Measurements from ENCODE around the gene JUND.

Gene JUND

DNA sequence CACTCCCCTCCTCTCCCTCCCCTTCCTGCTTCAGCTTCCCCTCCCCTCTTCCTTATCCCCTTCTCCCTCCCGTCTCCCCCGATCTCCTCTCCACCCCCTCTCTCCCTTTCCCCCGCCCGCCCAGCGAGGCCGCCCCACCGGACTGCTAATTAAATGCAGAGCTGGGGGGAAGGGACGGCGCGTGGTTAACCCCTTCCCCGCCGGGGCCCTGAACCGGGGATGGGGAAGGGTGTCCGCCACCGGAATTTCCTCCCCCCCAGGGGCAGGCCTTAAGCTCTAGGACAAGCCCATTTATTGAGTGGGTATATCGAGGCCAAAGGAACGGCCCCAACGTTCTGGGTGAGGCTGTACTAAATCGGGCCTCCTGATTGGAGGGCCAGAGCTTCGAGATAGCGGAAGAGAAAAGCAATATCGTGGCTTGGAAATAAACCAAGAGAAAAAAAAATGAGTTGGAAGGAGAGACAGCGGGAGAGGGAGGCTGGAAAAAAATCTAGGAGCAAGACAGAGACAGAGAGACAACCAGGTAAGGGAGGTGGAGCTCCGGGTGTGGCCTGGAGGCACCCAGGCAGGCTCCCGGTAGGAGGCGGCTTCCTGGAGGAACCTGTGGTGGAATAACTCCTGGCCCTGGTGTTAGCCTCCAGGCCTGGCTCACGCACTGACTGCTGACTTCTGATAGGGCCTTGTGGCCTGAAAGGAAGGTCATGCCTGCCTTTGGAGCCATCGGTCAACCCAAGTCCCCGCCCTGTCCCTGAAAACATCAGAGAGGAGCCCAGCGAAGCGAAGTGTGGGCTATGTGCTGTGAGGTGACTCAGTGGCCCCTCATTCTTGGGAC lies 11.6 kb upstream of the JUND start:
- TF ChIP-seq POLR2A (IDR thresholded peaks at IDR 0.05; ENCODE audit: extremely low read depth, insufficient read length) (no peak), MYC (IDR thresholded peaks at IDR 0.05; ENCODE audit: low read depth, low read length) (peak; percentile 47)
- TF ChIP-seq, protein P1, sequence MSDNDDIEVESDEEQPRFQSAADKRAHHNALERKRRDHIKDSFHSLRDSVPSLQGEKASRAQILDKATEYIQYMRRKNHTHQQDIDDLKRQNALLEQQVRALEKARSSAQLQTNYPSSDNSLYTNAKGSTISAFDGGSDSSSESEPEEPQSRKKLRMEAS (IDR thresholded peaks at IDR 0.05; ENCODE audit: low read depth, low read length), result peak; percentile 32; the same call in 1 of the 2 replicates
- H3K4me3 ChIP-seq (ENCODE audit: low read depth, low read length), result peak overlapping the region; percentile 61
- DNase-seq (ENCODE audit: low read depth), result peak; percentile 86

DNA sequence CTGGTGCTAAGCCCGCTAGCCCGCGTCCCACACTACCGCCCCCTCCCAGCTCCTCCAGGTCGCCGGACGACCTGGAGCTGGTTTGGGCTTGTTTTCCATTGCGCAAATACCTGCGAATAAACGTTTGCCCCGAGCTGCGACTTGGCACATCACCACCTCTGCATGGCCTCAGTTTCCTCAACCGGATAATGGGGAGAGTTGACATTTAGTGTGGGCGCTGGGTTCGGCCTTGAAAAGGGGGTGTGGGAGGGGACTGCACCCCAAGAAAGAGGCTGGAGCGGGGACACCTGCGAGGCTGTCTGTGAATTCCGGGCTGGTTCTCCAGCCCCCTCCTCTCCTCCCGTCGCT lies 11.0 kb upstream of the JUND start:
- DNase-seq (ENCODE audit: low read depth), result no peak
- peak overlapping the region; percentile 61 for H3K4me3 ChIP-seq (ENCODE audit: low read depth, low read length)
- TF ChIP-seq POLR2A (IDR thresholded peaks at IDR 0.05; ENCODE audit: extremely low read depth, insufficient read length) (no peak), MYC (IDR thresholded peaks at IDR 0.05; ENCODE audit: low read depth, low read length) (no peak)
- TF ChIP-seq, protein P1 (IDR thresholded peaks at IDR 0.05; ENCODE audit: low read depth, low read length), result no peak
- TF ChIP-seq, protein P2, sequence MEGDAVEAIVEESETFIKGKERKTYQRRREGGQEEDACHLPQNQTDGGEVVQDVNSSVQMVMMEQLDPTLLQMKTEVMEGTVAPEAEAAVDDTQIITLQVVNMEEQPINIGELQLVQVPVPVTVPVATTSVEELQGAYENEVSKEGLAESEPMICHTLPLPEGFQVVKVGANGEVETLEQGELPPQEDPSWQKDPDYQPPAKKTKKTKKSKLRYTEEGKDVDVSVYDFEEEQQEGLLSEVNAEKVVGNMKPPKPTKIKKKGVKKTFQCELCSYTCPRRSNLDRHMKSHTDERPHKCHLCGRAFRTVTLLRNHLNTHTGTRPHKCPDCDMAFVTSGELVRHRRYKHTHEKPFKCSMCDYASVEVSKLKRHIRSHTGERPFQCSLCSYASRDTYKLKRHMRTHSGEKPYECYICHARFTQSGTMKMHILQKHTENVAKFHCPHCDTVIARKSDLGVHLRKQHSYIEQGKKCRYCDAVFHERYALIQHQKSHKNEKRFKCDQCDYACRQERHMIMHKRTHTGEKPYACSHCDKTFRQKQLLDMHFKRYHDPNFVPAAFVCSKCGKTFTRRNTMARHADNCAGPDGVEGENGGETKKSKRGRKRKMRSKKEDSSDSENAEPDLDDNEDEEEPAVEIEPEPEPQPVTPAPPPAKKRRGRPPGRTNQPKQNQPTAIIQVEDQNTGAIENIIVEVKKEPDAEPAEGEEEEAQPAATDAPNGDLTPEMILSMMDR (IDR thresholded peaks at IDR 0.05; ENCODE audit: low read depth, low read length), result no peak

DNA sequence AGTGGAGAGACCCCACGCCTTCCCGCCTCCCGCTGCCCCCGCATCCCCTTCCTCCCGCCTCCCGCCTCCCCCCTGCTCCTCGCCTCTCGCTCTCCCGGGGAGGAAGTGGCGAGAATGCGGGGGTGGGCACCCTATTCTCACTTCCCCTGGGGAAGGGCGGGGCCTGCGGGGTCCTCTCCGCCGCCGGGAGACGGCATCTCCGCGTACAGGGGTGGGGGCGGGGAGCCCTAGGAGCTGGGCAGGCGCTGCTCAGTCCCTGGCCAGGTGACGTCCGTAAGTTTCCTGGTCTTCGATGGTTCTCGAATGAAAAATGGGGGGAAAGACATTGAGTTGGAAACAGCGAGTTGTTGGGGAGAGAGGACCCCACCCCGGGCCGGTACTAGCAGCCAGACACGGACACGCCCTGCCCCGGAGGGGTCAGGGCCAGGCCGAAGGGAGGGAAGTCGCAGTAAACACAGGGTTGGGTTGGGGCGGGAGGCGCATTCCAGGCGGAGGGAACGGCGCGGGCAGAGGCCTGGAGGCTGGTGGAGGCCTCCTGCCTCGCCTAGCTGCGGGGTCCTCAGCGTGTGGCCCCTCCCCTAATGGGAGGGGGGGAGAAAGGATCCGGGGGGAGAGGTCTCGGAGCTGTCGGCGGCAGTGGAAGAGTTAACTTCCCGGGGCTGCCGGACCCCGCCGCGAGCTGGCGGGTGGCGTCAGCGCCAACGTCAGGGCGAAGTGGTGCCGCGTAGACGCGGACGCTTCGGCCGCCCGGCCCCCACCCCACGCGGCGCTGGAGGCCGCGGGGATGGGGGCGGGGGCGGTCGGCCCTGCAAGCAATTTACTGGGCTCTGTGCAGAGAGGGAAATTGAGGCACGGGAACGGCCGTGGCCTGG lies 10.4 kb upstream of the JUND start:
- TF ChIP-seq, protein P2 (IDR thresholded peaks at IDR 0.05; ENCODE audit: low read depth, low read length), result no peak
- peak; percentile 49 for TF ChIP-seq POLR2A (IDR thresholded peaks at IDR 0.05; ENCODE audit: extremely low read depth, insufficient read length)
- peak; percentile 96 for DNase-seq (ENCODE audit: low read depth)
- peak overlapping the region; percentile 61 for H3K4me3 ChIP-seq (ENCODE audit: low read depth, low read length)

DNA sequence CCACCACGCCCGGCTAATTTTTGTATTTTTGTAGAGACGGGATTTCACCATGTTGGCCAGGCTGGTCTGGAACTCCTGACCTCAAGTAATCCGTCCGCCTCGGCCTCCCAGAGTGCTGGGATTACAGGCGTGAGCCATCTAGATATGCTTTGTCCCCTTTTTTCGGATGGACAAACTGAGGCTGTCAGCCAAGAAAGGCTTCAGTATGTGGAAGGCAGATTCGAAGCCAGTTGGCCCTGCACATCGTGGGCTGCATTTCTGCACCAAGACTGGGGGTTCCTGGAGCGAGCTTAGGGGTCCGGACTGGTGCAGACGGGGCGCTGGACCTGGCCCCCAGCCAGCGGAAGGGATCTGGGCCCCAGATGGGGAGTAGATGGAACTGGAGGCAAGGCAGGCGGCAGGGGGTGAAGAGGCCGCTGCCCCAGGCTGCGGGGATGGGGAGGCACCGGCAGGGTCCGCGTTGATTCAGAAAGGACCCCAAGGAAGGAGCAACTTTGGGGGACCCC lies 9.7 kb upstream of the JUND start:
- TF ChIP-seq, protein P2 (IDR thresholded peaks at IDR 0.05; ENCODE audit: low read depth, low read length), result no peak
- TF ChIP-seq, protein P1 (IDR thresholded peaks at IDR 0.05; ENCODE audit: low read depth, low read length), result no peak
- no peak for TF ChIP-seq MYC (IDR thresholded peaks at IDR 0.05; ENCODE audit: low read depth, low read length)
- TF ChIP-seq POLR2A (IDR thresholded peaks at IDR 0.05; ENCODE audit: extremely low read depth, insufficient read length), result no peak
- H3K4me3 ChIP-seq (ENCODE audit: low read depth, low read length), result no peak overlapping the region
- DNase-seq (ENCODE audit: low read depth), result no peak

DNA sequence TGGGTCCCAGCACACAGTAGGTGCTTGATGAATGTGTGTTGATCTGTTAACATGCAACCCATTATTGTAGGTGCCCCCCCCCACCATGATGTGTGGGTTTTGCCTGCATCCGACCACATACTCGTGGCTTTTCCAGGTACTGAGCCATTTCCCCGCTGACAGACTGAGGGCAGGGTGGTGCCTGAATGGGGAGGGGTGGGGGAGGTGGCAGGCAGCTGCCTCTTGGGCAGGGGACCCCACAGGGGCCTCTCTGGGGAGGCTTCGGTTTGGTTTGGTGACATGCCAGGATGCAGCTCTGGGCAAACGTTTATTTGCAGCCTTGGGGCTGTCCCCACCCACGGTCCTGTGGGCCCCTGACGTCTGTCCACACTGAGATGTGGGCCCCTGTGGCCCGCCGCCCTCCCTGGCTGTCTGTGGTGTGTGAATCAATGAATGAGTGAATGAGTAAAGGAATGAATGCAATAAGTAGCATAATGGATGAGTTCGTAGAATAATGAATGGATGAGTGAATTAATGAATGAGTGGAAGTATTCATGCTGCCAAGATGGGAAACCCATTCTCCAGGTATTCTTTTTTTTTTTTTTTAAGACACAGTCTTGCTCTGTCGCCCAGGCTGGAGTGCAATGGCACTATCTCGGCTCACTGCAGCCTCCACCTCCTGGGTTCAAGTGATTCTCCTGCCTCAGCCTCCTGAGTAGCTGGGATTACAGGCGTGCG lies 9.0 kb upstream of the JUND start:
- H3K4me3 ChIP-seq (ENCODE audit: low read depth, low read length), result no peak overlapping the region
- DNase-seq (ENCODE audit: low read depth), result peak; percentile 87
- TF ChIP-seq MYC (IDR thresholded peaks at IDR 0.05; ENCODE audit: low read depth, low read length), result 0 out of 2 replicates have a peak, but pooled peaks have one; percentile 27
- TF ChIP-seq, protein P2 (IDR thresholded peaks at IDR 0.05; ENCODE audit: low read depth, low read length), result no peak
- TF ChIP-seq, protein P1 (IDR thresholded peaks at IDR 0.05; ENCODE audit: low read depth, low read length), result 0 out of 2 replicates have a peak, but pooled peaks have one; percentile 32

All from NB4 (cell line).